ENCODE measurements around the gene PHTF2. TPM values are rescaled to one million over a fixed set of nuclear protein-coding genes. Genes with fewer than 3 reads are reported as not detected.

The PHTF2 gene
- total RNA-seq, 2 experiments from 2014 or later, result 70.4 to 71.7 TPM

DNA sequence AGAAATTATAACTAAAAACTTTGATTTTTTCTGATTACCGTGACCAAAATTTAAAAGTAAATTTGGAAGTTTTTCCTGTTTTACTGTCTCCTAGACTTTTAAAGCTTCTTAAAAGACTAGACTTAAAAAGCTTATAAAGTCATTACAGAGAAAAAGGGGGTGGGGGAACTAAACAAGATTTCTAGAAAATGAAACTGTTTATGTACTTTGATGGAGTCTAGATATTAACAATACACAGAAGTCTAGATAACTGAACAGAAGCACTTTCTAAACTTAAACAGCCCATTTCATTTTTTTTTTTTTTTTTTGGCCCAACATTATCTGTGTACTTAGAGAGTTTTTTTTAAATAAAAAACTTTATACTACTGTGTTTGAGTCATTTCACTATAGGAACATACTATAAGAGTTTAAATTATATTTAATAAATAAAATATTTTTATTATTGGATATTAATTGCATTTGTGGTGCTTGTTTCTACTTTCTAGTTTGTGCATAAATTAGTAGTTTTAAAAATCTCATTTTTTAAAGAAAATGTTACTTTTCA, 98.5 kb downstream of the PHTF2 start:
- H3K4me1 Mint-ChIP-seq, result peaks cover 18% of the 10 kb centered on the region
- ChIA-PET POLR2A (no interaction called here), CTCF (interaction anchor here (0.7 kb wide), 1 partner anchor 32 kb away, joined by 4 read pairs; no protein-coding TSS in a partner anchor)
- no peak for DNase-seq
- H3K4me3 Mint-ChIP-seq, result no peak overlapping the region
- no peak overlapping the region for H3K27ac Mint-ChIP-seq
- no peaks in the 10 kb centered on the region for H3K9me3 Mint-ChIP-seq
- H3K36me3 Mint-ChIP-seq (ENCODE audit: low read depth), result peaks cover 19% of the 10 kb centered on the region
- no peaks in the 10 kb centered on the region for H3K27me3 Mint-ChIP-seq

DNA sequence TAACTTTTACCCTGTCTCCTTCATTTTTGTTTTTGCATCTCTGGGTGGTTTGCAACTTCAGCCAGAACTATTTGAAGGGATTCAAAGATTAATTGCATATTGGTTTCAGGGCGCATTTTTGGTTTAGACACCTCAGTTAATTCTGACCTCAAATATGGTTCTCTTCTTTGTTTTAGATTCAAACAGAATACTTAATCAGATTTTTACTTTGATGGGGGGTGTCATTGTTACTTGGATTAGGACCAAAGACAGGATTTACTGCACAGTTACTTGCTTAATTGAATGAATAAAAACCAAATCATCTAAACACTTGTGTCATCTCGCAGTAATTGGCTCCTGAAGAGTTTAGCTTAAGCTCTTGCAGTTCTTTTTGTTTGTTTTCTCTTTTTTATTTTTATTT, 100.9 kb downstream of the PHTF2 start:
- H3K36me3 Mint-ChIP-seq (ENCODE audit: low read depth), result peaks cover 26% of the 10 kb centered on the region
- H3K4me1 Mint-ChIP-seq, result peaks cover 20% of the 10 kb centered on the region
- H3K27ac Mint-ChIP-seq, result no peak overlapping the region
- DNase-seq, result no peak
- H3K9me3 Mint-ChIP-seq, result no peaks in the 10 kb centered on the region
- POLR2A ChIA-PET, result no interaction called here
- H3K27me3 Mint-ChIP-seq, result no peaks in the 10 kb centered on the region
- CTCF ChIA-PET, result no interaction called here
- no peak overlapping the region for H3K4me3 Mint-ChIP-seq

GRCh38 chr7:77903597-77903996, 105.0 kb downstream of the PHTF2 start:
- CTCF ChIA-PET, result interaction anchor here (0.6 to 1.7 kb wide), 3 partner anchors 9 to 144 kb away, joined by 5 to 8 read pairs (median 5); no protein-coding TSS in a partner anchor

GRCh38 chr7:77904252-77904651, 105.7 kb downstream of the PHTF2 start:
- Mint-ChIP-seq H3K4me1 (peaks cover 11% of the 10 kb centered on the region), H3K27ac (no peak overlapping the region), H3K36me3 (ENCODE audit: low read depth) (peaks cover 29% of the 10 kb centered on the region), H3K27me3 (no peaks in the 10 kb centered on the region), H3K4me3 (no peak overlapping the region), H3K9me3 (no peaks in the 10 kb centered on the region)
- ChIA-PET CTCF (interaction anchor here (1.7 kb wide), 1 partner anchor 8 kb away, joined by 8 read pairs; no protein-coding TSS in a partner anchor), POLR2A (interaction anchor here (1.1 to 1.8 kb wide), 2 partner anchors 9 to 106 kb away, joined by 4 to 6 read pairs; partner anchors contain the start of genes PHTF2 and TMEM60)
- no peak for DNase-seq

More at GRCh38 chr7:77903597-77903996, 105.0 kb downstream of the PHTF2 start:
- H3K36me3 Mint-ChIP-seq (ENCODE audit: low read depth), result peaks cover 33% of the 10 kb centered on the region
- H3K9me3 Mint-ChIP-seq, result no peaks in the 10 kb centered on the region
- peaks cover 14% of the 10 kb centered on the region for H3K4me1 Mint-ChIP-seq
- POLR2A ChIA-PET, result interaction anchor here (1.1 to 1.8 kb wide), 2 partner anchors 10 to 105 kb away, joined by 4 to 6 read pairs; partner anchors contain the start of genes PHTF2 and TMEM60
- no peak overlapping the region for H3K27ac Mint-ChIP-seq
- no peaks in the 10 kb centered on the region for H3K27me3 Mint-ChIP-seq
- no peak overlapping the region for H3K4me3 Mint-ChIP-seq
- no peak for DNase-seq

- peaks cover 13% of the 10 kb centered on the region for H3K4me1 Mint-ChIP-seq
- ChIA-PET CTCF (no interaction called here), POLR2A (no interaction called here)
- peaks cover 27% of the 10 kb centered on the region for H3K36me3 Mint-ChIP-seq (ENCODE audit: low read depth)
- no peak overlapping the region for H3K27ac Mint-ChIP-seq
- no peaks in the 10 kb centered on the region for H3K9me3 Mint-ChIP-seq
- H3K4me3 Mint-ChIP-seq, result no peak overlapping the region
- no peaks in the 10 kb centered on the region for H3K27me3 Mint-ChIP-seq
- no peak for DNase-seq
Measured at GRCh38 chr7:77907281-77907680, 108.7 kb downstream of the PHTF2 start.

DNA sequence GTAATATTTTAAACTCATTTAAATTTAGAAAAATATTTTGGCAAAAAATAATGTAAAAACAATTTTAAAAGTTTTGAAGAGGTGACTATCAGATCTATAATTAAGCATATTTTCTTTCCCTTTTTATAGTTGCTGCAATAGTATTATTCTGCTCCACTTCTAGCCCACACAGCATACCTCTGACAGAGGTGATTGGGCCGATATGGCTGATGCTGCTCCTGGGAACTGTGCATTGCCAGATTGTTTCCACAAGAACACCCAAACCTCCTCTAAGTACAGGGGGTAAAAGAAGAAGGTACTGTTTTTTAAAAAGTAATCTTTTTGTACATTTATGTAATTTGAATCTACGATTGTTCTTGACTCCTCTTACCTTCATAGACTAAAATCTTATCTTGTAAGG, 110.1 kb downstream of the PHTF2 start:
- H3K36me3 Mint-ChIP-seq (ENCODE audit: low read depth), result peaks cover 23% of the 10 kb centered on the region
- peaks cover 19% of the 10 kb centered on the region for H3K4me1 Mint-ChIP-seq
- POLR2A ChIA-PET, result no interaction called here

DNA sequence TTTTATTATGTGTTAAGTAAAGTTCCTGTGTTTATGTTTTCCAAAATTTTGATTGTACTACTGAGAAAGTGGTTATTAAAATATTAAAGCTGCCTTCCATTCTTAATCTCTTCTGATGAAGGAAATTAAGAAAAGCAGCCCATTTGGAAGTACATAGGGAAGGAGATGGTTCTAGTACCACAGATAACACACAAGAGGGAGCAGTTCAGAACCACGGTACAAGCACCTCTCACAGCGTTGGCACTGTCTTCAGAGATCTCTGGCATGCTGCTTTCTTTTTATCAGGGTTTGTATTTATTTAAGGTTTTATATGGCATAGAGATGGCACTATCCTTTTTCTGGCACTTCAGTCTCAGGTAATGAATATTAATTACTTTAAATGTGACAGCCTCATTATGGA, 111.6 kb downstream of the PHTF2 start:
- no peak for DNase-seq
- Mint-ChIP-seq H3K4me1 (peaks cover 25% of the 10 kb centered on the region), H3K4me3 (no peak overlapping the region), H3K27ac (no peak overlapping the region), H3K9me3 (no peaks in the 10 kb centered on the region), H3K36me3 (ENCODE audit: low read depth) (peaks cover 22% of the 10 kb centered on the region), H3K27me3 (no peaks in the 10 kb centered on the region)
- CTCF ChIA-PET, result no interaction called here
- POLR2A ChIA-PET, result interaction anchor here (0.6 kb wide), 1 partner anchor 25 kb away, joined by 3 read pairs; no protein-coding TSS in a partner anchor

More for the DNA sequence above, 110.1 kb downstream of the PHTF2 start:
- CTCF ChIA-PET, result no interaction called here
- Mint-ChIP-seq H3K4me3 (no peak overlapping the region), H3K9me3 (no peaks in the 10 kb centered on the region), H3K27me3 (no peaks in the 10 kb centered on the region), H3K27ac (no peak overlapping the region)
- no peak for DNase-seq

DNA sequence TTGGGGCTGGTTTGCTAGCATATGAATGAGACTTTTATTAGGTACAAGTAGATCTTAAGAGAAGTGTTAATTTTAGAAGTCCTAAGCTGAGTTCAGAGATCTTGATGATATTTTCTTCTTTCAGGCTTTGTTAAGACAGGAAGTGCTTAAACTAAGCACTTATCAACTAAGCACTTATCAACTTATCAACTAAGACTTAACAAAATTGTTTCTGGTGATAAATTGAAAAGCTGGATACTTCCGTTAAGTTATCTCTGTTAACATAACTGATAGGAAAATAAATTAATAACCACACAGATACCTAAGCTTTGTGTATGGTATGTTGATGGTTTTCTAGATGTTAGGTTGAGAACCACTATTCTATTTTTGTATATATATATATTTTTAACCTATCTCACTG, 113.7 kb downstream of the PHTF2 start:
- no peaks in the 10 kb centered on the region for H3K27me3 Mint-ChIP-seq
- no peak overlapping the region for H3K4me3 Mint-ChIP-seq
- no peaks in the 10 kb centered on the region for H3K9me3 Mint-ChIP-seq
- no peak for DNase-seq
- H3K36me3 Mint-ChIP-seq (ENCODE audit: low read depth), result peaks cover 28% of the 10 kb centered on the region
- ChIA-PET POLR2A (interaction anchor here (0.7 to 1.5 kb wide), 3 partner anchors 17 to 115 kb away, joined by 3 to 5 read pairs (median 4); partner anchors contain the start of genes PHTF2 and TMEM60), CTCF (interaction anchor here (0.6 to 1.9 kb wide), 2 partner anchors 9 to 16 kb away, joined by 4 to 8 read pairs; no protein-coding TSS in a partner anchor)
- H3K27ac Mint-ChIP-seq, result no peak overlapping the region
- H3K4me1 Mint-ChIP-seq, result peaks cover 30% of the 10 kb centered on the region

GRCh38 chr7:77913977-77914607, 115.5 kb downstream of the PHTF2 start:
- H3K36me3 Mint-ChIP-seq (ENCODE audit: low read depth), result peaks cover 39% of the 10 kb centered on the region
- H3K4me3 Mint-ChIP-seq, result peak overlapping the region; percentile 2
- ChIA-PET POLR2A (interaction anchor here (0.7 to 1.9 kb wide), 5 partner anchors 11 to 115 kb away, joined by 4 to 16 read pairs (median 4); partner anchors contain the start of genes PHTF2 and TMEM60), CTCF (interaction anchor here (0.8 to 2.7 kb wide), 5 partner anchors 21 to 262 kb away, joined by 3 to 10 read pairs (median 5); partner anchors contain the start of genes PHTF2 and TMEM60)
- peak overlapping the region; percentile 67 for H3K27ac Mint-ChIP-seq
- H3K4me1 Mint-ChIP-seq, result peaks cover 30% of the 10 kb centered on the region
- DNase-seq, result no peak
- H3K27me3 Mint-ChIP-seq, result no peaks in the 10 kb centered on the region
- no peaks in the 10 kb centered on the region for H3K9me3 Mint-ChIP-seq

DNA sequence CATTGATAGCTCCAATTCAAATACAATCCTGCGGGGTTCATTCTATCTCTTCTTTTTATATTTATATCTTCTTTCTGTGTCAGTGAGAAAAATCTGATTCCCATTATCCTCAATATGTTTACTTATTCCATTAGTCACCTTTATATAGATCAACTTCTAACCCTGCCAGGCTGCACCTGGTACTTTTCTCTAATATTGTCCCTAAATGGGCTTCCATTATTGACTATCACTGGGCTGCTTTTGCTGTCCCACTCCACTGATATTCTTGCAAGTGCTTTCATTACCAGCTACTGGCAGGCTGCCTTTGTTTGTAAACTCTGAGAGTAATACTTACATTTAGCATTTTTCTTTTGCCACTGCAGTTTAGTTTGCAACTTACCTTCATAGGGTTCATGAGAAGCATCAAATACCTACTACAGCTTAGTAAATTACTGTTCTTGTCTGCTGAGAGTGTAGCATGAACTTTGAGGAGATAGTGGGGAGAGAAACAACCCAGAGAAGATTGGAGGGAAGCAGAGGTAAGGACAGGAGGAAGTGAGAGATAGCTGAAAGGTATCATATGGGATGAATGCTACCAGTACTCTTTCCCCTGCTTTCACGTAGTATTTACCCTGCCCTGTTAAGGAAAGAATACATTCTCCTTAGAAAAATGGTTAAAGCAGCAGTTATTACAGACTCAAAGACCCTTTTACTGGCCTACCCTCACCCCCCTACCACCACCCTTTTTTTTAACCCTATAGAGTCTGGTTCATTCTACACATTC, 119.1 kb downstream of the PHTF2 start:
- POLR2A ChIA-PET, result interaction anchor here (1.1 to 1.2 kb wide), 2 partner anchors 18 to 61 kb away, joined by 3 to 5 read pairs; no protein-coding TSS in a partner anchor
- H3K27ac Mint-ChIP-seq, result no peak overlapping the region
- H3K4me1 Mint-ChIP-seq, result peaks cover 20% of the 10 kb centered on the region
- H3K9me3 Mint-ChIP-seq, result no peaks in the 10 kb centered on the region
- DNase-seq, result no peak
- H3K36me3 Mint-ChIP-seq (ENCODE audit: low read depth), result peaks cover 31% of the 10 kb centered on the region
- CTCF ChIA-PET, result no interaction called here
- H3K27me3 Mint-ChIP-seq, result no peaks in the 10 kb centered on the region
- H3K4me3 Mint-ChIP-seq, result no peak overlapping the region

- Mint-ChIP-seq H3K27ac (no peak overlapping the region), H3K36me3 (ENCODE audit: low read depth) (peaks cover 39% of the 10 kb centered on the region), H3K9me3 (no peaks in the 10 kb centered on the region), H3K4me1 (peaks cover 22% of the 10 kb centered on the region), H3K4me3 (no peak overlapping the region), H3K27me3 (no peaks in the 10 kb centered on the region)
- DNase-seq, result no peak
- ChIA-PET CTCF (no interaction called here), POLR2A (no interaction called here)
Measured at GRCh38 chr7:77918676-77919075, 120.1 kb downstream of the PHTF2 start.

- peaks cover 18% of the 10 kb centered on the region for H3K4me1 Mint-ChIP-seq
- peak overlapping the region; percentile 6 for H3K27ac Mint-ChIP-seq
- CTCF ChIA-PET, result interaction anchor here (1.1 to 1.3 kb wide), 2 partner anchors 12 to 265 kb away, joined by 3 to 4 read pairs; no protein-coding TSS in a partner anchor
- peaks cover 44% of the 10 kb centered on the region for H3K36me3 Mint-ChIP-seq (ENCODE audit: low read depth)
- H3K9me3 Mint-ChIP-seq, result no peaks in the 10 kb centered on the region
- H3K27me3 Mint-ChIP-seq, result no peaks in the 10 kb centered on the region
- H3K4me3 Mint-ChIP-seq, result no peak overlapping the region
- no peak for DNase-seq
- POLR2A ChIA-PET, result interaction anchor here (1.0 to 1.3 kb wide), 3 partner anchors 60 to 89 kb away, joined by 3 to 4 read pairs (median 3); no protein-coding TSS in a partner anchor
Measured at GRCh38 chr7:77923419-77923818, 124.8 kb downstream of the PHTF2 start.

DNA sequence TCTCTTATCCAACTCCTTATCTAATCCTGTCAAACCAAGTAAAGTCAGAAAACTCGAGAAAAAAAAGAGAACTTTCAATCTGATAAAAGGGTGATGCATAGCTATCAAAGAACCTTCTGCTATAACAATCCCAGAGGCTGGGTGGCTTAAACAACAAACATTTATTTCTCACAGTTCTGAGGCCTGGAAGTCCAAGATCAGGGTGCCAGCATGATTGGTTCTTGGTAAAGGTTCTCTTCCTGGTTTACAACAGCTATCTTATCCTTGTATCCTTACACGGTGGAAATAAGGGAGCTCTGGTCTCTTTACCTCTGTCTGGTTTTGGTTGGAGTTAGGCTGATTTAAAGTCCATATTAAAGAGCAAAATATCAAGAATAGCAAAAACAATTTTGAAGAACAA, 131.9 kb downstream of the PHTF2 start:
- Mint-ChIP-seq H3K9me3 (no peaks in the 10 kb centered on the region), H3K4me3 (no peak overlapping the region), H3K27me3 (no peaks in the 10 kb centered on the region), H3K4me1 (peaks cover 15% of the 10 kb centered on the region), H3K27ac (peak overlapping the region; percentile 23), H3K36me3 (ENCODE audit: low read depth) (peaks cover 41% of the 10 kb centered on the region)
- ChIA-PET POLR2A (no interaction called here), CTCF (no interaction called here)
- DNase-seq, result no peak

Measured in activated CD4-positive, alpha-beta memory T cell treated with anti-CD3 and anti-CD28 coated beads, Interleukin-2, amount 10 ng/mL, durations not matched to agents 7 days and 5 days (primary cell).